IMR-90 (cell line): Measurements from ENCODE around the gene AK6. TPM values are rescaled to one million over a fixed set of nuclear protein-coding genes. Genes with fewer than 3 reads are reported as not detected.

ENCODE experiments used
- ATAC-seq: fragments of 200-7000 bp; cut with Tn5 transposase; 2 replicates; pipeline ENCODE4 v1.9.1; 2020; ENCODE audit warnings: low read depth, mild to moderate bottlenecking, moderate library complexity
- BruUV-seq: library from RNA; stranded (reverse); fragments of 400-500 nt; replicated peaks from 2 replicates; lab custom pipeline; 2021; lab: Mats Ljungman, UMichigan
- CTCF ChIA-PET: fragments of 300-600 bp; formaldehyde crosslinking; extraction: SDS; loops from one replicate; lab custom pipeline; 2021; ENCODE audit warnings: antibody characterized with exemption; lab: Yijun Ruan, JAX
- POLR2A ChIA-PET: fragments of 300-600 bp; sonication (Branson Sonifier 250); formaldehyde crosslinking; loops from one replicate; lab custom pipeline; 2022; ENCODE audit warnings: antibody characterized with exemption; ENCODE audit not compliant: unreplicated experiment; lab: Charles Lee
- DNase-seq: peaks from one replicate; pipeline ENCODE4 v3.0.0; 2013
- H2AFZ ChIP-seq: replicated peaks from 2 replicates; pipeline ENCODE3; 2013; ENCODE audit warnings: low read length, mild to moderate bottlenecking; ENCODE audit not compliant: poor library complexity
- H2AK5ac ChIP-seq: 2 replicates; pipeline ENCODE4 v1.6.1; 2013; ENCODE audit warnings: low read depth, low read length, inconsistent platforms
- H2AK9ac ChIP-seq: replicated peaks from 2 replicates; pipeline ENCODE3; 2013; ENCODE audit warnings: mild to moderate bottlenecking, low read depth, low read length, moderate library complexity; ENCODE audit not compliant: poor library complexity
- H2BK120ac ChIP-seq: 2 replicates; pipeline ENCODE4 v1.6.1; 2013; ENCODE audit warnings: low read depth, low read length, inconsistent platforms
- H2BK15ac ChIP-seq: 3 replicates; pipeline ENCODE4 v1.6.1; 2013; ENCODE audit warnings: low read depth, low read length, inconsistent platforms
- H2BK20ac ChIP-seq: 2 replicates; pipeline ENCODE4 v1.6.1; 2013; ENCODE audit warnings: low read depth, mild to moderate bottlenecking, inconsistent platforms, low read length, moderate library complexity
- H2BK5ac ChIP-seq: 2 replicates; pipeline ENCODE4 v1.6.1; 2013; ENCODE audit warnings: mild to moderate bottlenecking, low read depth, low read length, inconsistent platforms; ENCODE audit not compliant: poor library complexity, severe bottlenecking
- H3K14ac ChIP-seq: replicated peaks from 2 replicates; pipeline ENCODE4 v1.6.1; 2013; ENCODE audit warnings: low read depth, low read length, inconsistent platforms
- H3K18ac ChIP-seq: 2 replicates; pipeline ENCODE4 v1.6.1; 2013; ENCODE audit warnings: low read depth, low read length, control low read depth
- H3K23ac ChIP-seq: 2 replicates; pipeline ENCODE4 v1.6.1; 2013; ENCODE audit warnings: low read depth, low read length, inconsistent platforms
- H3K27ac ChIP-seq: 2 replicates; pipeline ENCODE4 v1.5.1; 2013; ENCODE audit warnings: mild to moderate bottlenecking, control low read depth, low read length; ENCODE audit not compliant: insufficient read depth
- H3K27me3 ChIP-seq: 2 replicates; pipeline ENCODE4 v1.6.1; 2013; ENCODE audit warnings: low read length; ENCODE audit not compliant: control insufficient read depth, insufficient read depth
- H3K36me3 ChIP-seq: 2 replicates; pipeline ENCODE4 v1.6.1; 2013; ENCODE audit warnings: low read length, mixed read lengths; ENCODE audit not compliant: control insufficient read depth, insufficient read depth
- H3K4ac ChIP-seq: 2 replicates; pipeline ENCODE4 v1.6.1; 2013; ENCODE audit warnings: low read depth, low read length, inconsistent platforms
- H3K4me1 ChIP-seq: 2 replicates; pipeline ENCODE4 v1.6.1; 2013; ENCODE audit warnings: low read length, mixed read lengths; ENCODE audit not compliant: control insufficient read depth, insufficient read depth
- H3K4me2 ChIP-seq: 2 replicates; pipeline ENCODE4 v1.6.1; 2013; ENCODE audit warnings: low read depth, mild to moderate bottlenecking, control low read depth, low read length, moderate library complexity
- H3K4me3 ChIP-seq: 2 replicates; pipeline ENCODE4 v1.5.1; 2013; ENCODE audit warnings: low read depth, mild to moderate bottlenecking, control low read depth, low read length, moderate library complexity; ENCODE audit not compliant: insufficient read depth
- H3K56ac ChIP-seq: 2 replicates; pipeline ENCODE4 v1.6.1; 2013; ENCODE audit warnings: low read length, inconsistent platforms; ENCODE audit not compliant: insufficient read depth; ENCODE audit errors: extremely low read depth
- H3K79me1 ChIP-seq, 2 experiments: 2 replicates each; pipeline ENCODE4 v1.6.1; 2013; ENCODE audit warnings: low read length in 2 of 2, inconsistent platforms in 1 of 2, low read depth in 1 of 2
- H3K9ac ChIP-seq: 2 replicates; pipeline ENCODE4 v1.6.1; 2013; ENCODE audit warnings: low read depth, low read length, control low read depth
- H3K9me1 ChIP-seq: 2 replicates; pipeline ENCODE4 v1.6.1; 2013; ENCODE audit warnings: low read length, inconsistent platforms; ENCODE audit not compliant: insufficient read depth
- H3K9me3 ChIP-seq: 2 replicates; pipeline ENCODE4 v1.6.1; 2013; ENCODE audit warnings: low read length; ENCODE audit not compliant: control insufficient read depth, insufficient read depth
- H4K20me1 ChIP-seq: 2 replicates; pipeline ENCODE4 v1.6.1; 2013; ENCODE audit warnings: low read length, inconsistent platforms; ENCODE audit not compliant: insufficient read depth
- H4K5ac ChIP-seq: 2 replicates; pipeline ENCODE4 v1.6.1; 2013; ENCODE audit warnings: mild to moderate bottlenecking, low read depth, low read length, control low read depth
- H4K8ac ChIP-seq, 2 experiments: 2 replicates each; pipeline ENCODE4 v1.6.1; 2013; ENCODE audit warnings: low read depth in 2 of 2, low read length in 2 of 2, control low read depth in 1 of 2, inconsistent platforms in 1 of 2
- H4K91ac ChIP-seq: 2 replicates; pipeline ENCODE4 v1.6.1; 2013; ENCODE audit warnings: low read depth, low read length, inconsistent platforms; ENCODE audit not compliant: insufficient read depth
- ELK1 ChIP-seq: fragments of 150-350 bp; IDR thresholded peaks from 2 replicates; pipeline ENCODE4 v1.6.1; 2016; ENCODE audit warnings: low read depth, mild to moderate bottlenecking, low read length, moderate library complexity, borderline replicate concordance
- MAFK ChIP-seq: IDR thresholded peaks from 2 replicates; pipeline ENCODE4 v1.6.1; 2012; ENCODE audit warnings: low read depth, low read length, improper control_type of control experiment
- MAZ ChIP-seq: IDR thresholded peaks from 2 replicates; pipeline ENCODE4 v1.6.1; 2012; ENCODE audit warnings: low read depth, mild to moderate bottlenecking, low read length, improper control_type of control experiment, moderate library complexity, borderline replicate concordance
- WGBS, 2 experiments: methylation state at CpG; one replicate each; pipeline versions ENCODE4 v1.1.5 to v1.1.7; 2013; ENCODE audit warnings: missing lambda C conversion rate in 2 of 2; ENCODE audit not compliant: insufficient read length in 1 of 2; ENCODE audit errors: extremely low coverage in 2 of 2; 5-methylcytosine and 5-hydroxymethylcytosine counted together
- dilution Hi-C: fragments of 300-500 bp; cut with HindIII; formaldehyde crosslinking; loops from one replicate; pipeline ENCODE4 v1.14.3; 2018; ENCODE audit warnings: low sequenced_read_pairs; ENCODE audit not compliant: unreplicated experiment
- in situ Hi-C: fragments of 300-500 bp; cut with MboI; formaldehyde crosslinking; loops from 3 replicates; pipeline ENCODE4 v1.14.3; 2019; ENCODE audit warnings: low sequenced_read_pairs, inconsistent platforms, mixed read lengths
- intact Hi-C: fragments of 100-400 bp; cut with micrococcal nuclease; formaldehyde crosslinking; loops from 2 replicates; pipeline ENCODE4 v1.10.0; 2022
- polyA plus RNA-seq, 3 experiments: library from polyadenylated mRNA; depleted of rRNA; stranded (reverse); fragments of >200 nt; gene quantifications; 2 replicates each; pipeline ENCODE4 v1.2.3, GENCODE V29; 2012; ENCODE audit warnings: low replicate concordance in 1 of 3
- total RNA-seq: library from RNA; depleted of rRNA; stranded (reverse); fragments of >200 nt; gene quantifications from 2 replicates; pipeline ENCODE4 v1.2.3, GENCODE V29; 2012

Gene AK6
- total and polyA plus RNA-seq, 2 of the 4 experiments (the other 2 are of a cell fraction): 14.7 to 34.4 TPM

DNA sequence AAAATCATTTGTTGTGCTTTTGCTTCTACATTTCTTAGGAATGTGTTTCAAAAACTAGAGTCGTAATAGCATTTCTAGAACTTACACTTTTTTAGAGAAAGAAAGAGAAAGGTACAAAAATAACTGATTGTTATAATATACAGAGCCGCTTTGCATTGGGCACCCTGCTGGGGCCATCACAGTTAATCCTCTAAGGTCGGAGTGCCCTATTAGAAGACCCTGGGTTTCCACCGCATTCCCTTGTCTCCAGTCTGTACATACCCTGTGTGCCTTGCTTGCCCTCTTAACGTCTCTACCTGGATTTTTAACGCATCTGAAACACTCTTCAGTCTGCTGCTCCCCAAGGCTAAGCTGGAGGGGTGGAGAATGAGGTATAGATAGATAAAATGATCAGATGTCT lies 46.9 kb upstream of the AK6 start:
- Histone ChIP-seq H4K20me1 (no peaks in the 10 kb centered on the region), H3K56ac (no peak overlapping the region), H3K14ac (no peak overlapping the region), H3K18ac (no peak overlapping the region), H2BK20ac (no peak overlapping the region), H3K4me3 (no peak overlapping the region), H3K4ac (no peak overlapping the region), H3K4me1 (no peaks in the 10 kb centered on the region), H2BK120ac (no peak overlapping the region), H3K36me3 (peaks cover 5% of the 10 kb centered on the region), H3K23ac (no peak overlapping the region), H2BK5ac (no peak overlapping the region), H2BK15ac (no peak overlapping the region), H2AK9ac (no peak overlapping the region), H3K27me3 (no peaks in the 10 kb centered on the region), H3K9me3 (no peaks in the 10 kb centered on the region), H2AK5ac (no peak overlapping the region), H2AFZ (no peak overlapping the region), H3K9ac (no peak overlapping the region), H4K91ac (no peak overlapping the region), H3K9me1 (no peaks in the 10 kb centered on the region), H3K27ac (no peak overlapping the region), H4K5ac (no peak overlapping the region), H3K4me2 (no peak overlapping the region), H4K8ac (no peak overlapping the region), H3K79me1 (no peaks in the 10 kb centered on the region)
- POLR2A ChIA-PET: no interaction called here
- CTCF ChIA-PET: interaction anchor here (0.8 kb wide), 1 partner anchor 21 kb away, joined by 3 read pairs; no protein-coding TSS in a partner anchor
- ATAC-seq (no peak), DNase-seq (no peak)
- intact Hi-C loops: no loop called here
- no TSS peak for BruUV-seq
- WGBS, 2 experiments: no CpG with 5 or more reads among the region's 6 CpGs
- in situ Hi-C loops: no loop called here
- dilution Hi-C loops: no loop called here
- TF ChIP-seq MAFK: no peak
- no peak for TF ChIP-seq ELK1
- no peak for TF ChIP-seq MAZ
